K562 (cell line): ENCODE data around the gene MECR. TPM values are rescaled to one million over a fixed set of nuclear protein-coding genes. Genes with fewer than 3 reads are reported as not detected.

Source experiments
- ATAC-seq: fragments of 200-7000 bp; cut with Tn5 transposase; 3 replicates; pipeline ENCODE4 v1.9.1; 2020; ENCODE audit warnings: moderate library complexity
- BruUV-seq: library from RNA; stranded (reverse); fragments of 400-500 nt; replicated peaks from 2 replicates; lab custom pipeline; 2021; lab: Mats Ljungman, UMichigan
- CTCF ChIA-PET: fragments of 300-600 bp; formaldehyde crosslinking; extraction: SDS; loops from one replicate; lab custom pipeline; 2021; ENCODE audit warnings: low intra/inter-chr PET ratio; lab: Yijun Ruan, JAX
- POLR2A ChIA-PET: fragments of 300-600, 350-650 bp; sonication (Branson Sonifier 250); formaldehyde crosslinking; extraction: SDS; loops from one replicate; lab custom pipeline; 2021; ENCODE audit warnings: antibody characterized with exemption, inconsistent platforms; lab: Yijun Ruan, JAX
- DNase-seq, 4 experiments: peaks; one replicate each; pipeline versions ENCODE4 v3.0.0 to v3.0.0-alpha.2; 2011 to 2018; ENCODE audit warnings: low spot score in 3 of 4, mixed read lengths in 3 of 4; ENCODE audit errors: extremely low read depth in 1 of 4
- FAIRE-seq: peaks from 2 replicates; lab custom pipeline; 2011; peaks lifted over from hg19 to GRCh38; lab: Jason Lieb, UNC
- H2AFZ ChIP-seq: 2 replicates; pipeline ENCODE4 v1.6.0; 2011; ENCODE audit warnings: low read depth, low read length, control low read depth, inconsistent platforms
- H3K27ac ChIP-seq: fragments of 200-600 bp; 3 replicates; pipeline ENCODE4 v1.8.0; 2011; ENCODE audit warnings: low read depth, mild to moderate bottlenecking, control low read depth, inconsistent platforms, low read length, moderate library complexity, mixed read lengths; ENCODE audit errors: extremely low read depth
- H3K27me3 ChIP-seq, 2 experiments: fragments of 300-600 bp in 1 of 2; 2 replicates in 1 of 2; 3 replicates in 1 of 2; pipeline versions ENCODE4 v1.6.0 to v1.8.0; 2011; ENCODE audit warnings: inconsistent platforms in 2 of 2, low read length in 2 of 2, mild to moderate bottlenecking in 1 of 2, mixed read lengths in 1 of 2, moderate library complexity in 1 of 2; ENCODE audit not compliant: control insufficient read depth in 2 of 2, insufficient read depth in 2 of 2
- H3K36me3 ChIP-seq: fragments of 300-600 bp; 3 replicates; pipeline ENCODE4 v1.8.0; 2011; ENCODE audit warnings: mild to moderate bottlenecking, low read length, inconsistent platforms; ENCODE audit not compliant: control insufficient read depth, insufficient read depth
- H3K4me1 ChIP-seq, 2 experiments: fragments of 200-600 bp in 1 of 2; replicated peaks in 1 of 2; 2 replicates in 1 of 2; 3 replicates in 1 of 2; pipeline versions ENCODE4 v1.5.1 to v1.8.0; 2011; ENCODE audit warnings: inconsistent platforms in 2 of 2, low read length in 2 of 2, mild to moderate bottlenecking in 1 of 2, mixed read lengths in 1 of 2, moderate library complexity in 1 of 2; ENCODE audit not compliant: control insufficient read depth in 2 of 2, insufficient read depth in 2 of 2
- H3K4me2 ChIP-seq: 2 replicates; pipeline ENCODE4 v1.6.1; 2011; ENCODE audit warnings: low read length, control low read depth, inconsistent platforms, mixed read lengths; ENCODE audit not compliant: insufficient read depth
- H3K4me3 ChIP-seq: fragments of 200-600 bp; sonication (generic), shearing (Covaris generic); 2 replicates; pipeline ENCODE4 v1.5.1; 2016; ENCODE audit warnings: control low read depth, inconsistent platforms
- H3K79me2 ChIP-seq: fragments of 200-600 bp; 3 replicates; pipeline ENCODE4 v1.8.0; 2011; ENCODE audit warnings: low read length, inconsistent platforms; ENCODE audit not compliant: control insufficient read depth, insufficient read depth
- H3K9ac ChIP-seq, 2 experiments: 2 replicates each; pipeline versions ENCODE4 v1.6.0 to v1.6.1; 2011; ENCODE audit warnings: low read depth in 2 of 2, low read length in 2 of 2, control low read depth in 1 of 2, inconsistent platforms in 1 of 2, mild to moderate bottlenecking in 1 of 2, mixed read lengths in 1 of 2; ENCODE audit not compliant: insufficient read depth in 1 of 2
- H3K9me1 ChIP-seq: one replicate; pipeline ENCODE4 v1.6.0; 2011; ENCODE audit warnings: inconsistent platforms, mild to moderate bottlenecking, low read length, moderate library complexity; ENCODE audit not compliant: control insufficient read depth, insufficient read depth
- H3K9me3 ChIP-seq: replicated peaks from 2 replicates; pipeline ENCODE4 v1.5.1; 2011; ENCODE audit warnings: low read depth, low read length, inconsistent platforms; ENCODE audit not compliant: control insufficient read depth, insufficient read depth
- H4K20me1 ChIP-seq: replicated peaks from 2 replicates; pipeline ENCODE4 v1.6.1; 2011; ENCODE audit warnings: low read length, inconsistent platforms, mixed read lengths; ENCODE audit not compliant: control insufficient read depth, insufficient read depth
- ASH1L ChIP-seq: fragments of 450-650 bp; IDR thresholded peaks from 2 replicates; pipeline ENCODE4 v1.6.1; 2018; ENCODE audit warnings: borderline replicate concordance, mild to moderate bottlenecking, low read depth; ENCODE audit not compliant: partially characterized antibody
- CAMTA2 ChIP-seq: fragments of 250-450 bp; sonication (Bioruptor Pico); conservative IDR thresholded peaks from 2 replicates; pipeline ENCODE4 v1.5.1; 2022
- CEBPB ChIP-seq: fragments of 450-650 bp; IDR thresholded peaks from 2 replicates; pipeline ENCODE4 v1.6.1; 2016; ENCODE audit warnings: missing genetic modification characterization, missing compliant biosample characterization
- CREM ChIP-seq: IDR thresholded peaks from 2 replicates; pipeline ENCODE4 v1.6.1; 2014; ENCODE audit warnings: antibody characterized with exemption, low read depth
- DDX20 ChIP-seq: fragments of 450-650 bp; IDR thresholded peaks from 2 replicates; pipeline ENCODE4 v1.6.1; 2016; ENCODE audit warnings: missing genetic modification characterization, low read depth, mild to moderate bottlenecking, missing compliant biosample characterization, moderate library complexity
- EZH2 ChIP-seq: IDR thresholded peaks from 2 replicates; pipeline ENCODE4 v1.6.1; 2012; ENCODE audit warnings: low read depth, mild to moderate bottlenecking, inconsistent platforms, low read length, borderline replicate concordance
- FOXK1 ChIP-seq: sonication (generic); formaldehyde crosslinking; IDR thresholded peaks from 2 replicates; pipeline ENCODE4 v1.8.0; 2022; ENCODE audit warnings: missing genetic modification reagents, mild to moderate bottlenecking, borderline replicate concordance
- IRF1 ChIP-seq: sonication (generic); formaldehyde crosslinking; IDR thresholded peaks from 2 replicates; pipeline ENCODE4 v1.8.0; 2022; ENCODE audit warnings: missing genetic modification reagents, mild to moderate bottlenecking, borderline replicate concordance
- MTF1 ChIP-seq: fragments of 250-450 bp; sonication (Bioruptor Pico); IDR thresholded peaks from 2 replicates; pipeline ENCODE4 v1.9.0; 2021; ENCODE audit warnings: moderate library complexity, mild to moderate bottlenecking, inconsistent platforms, borderline replicate concordance
- MYNN ChIP-seq, 2 experiments: sonication (generic); formaldehyde crosslinking in 1 of 2; IDR thresholded peaks; 2 replicates each; pipeline versions ENCODE4 v1.5.0 to v1.6.1; 2016 to 2020; ENCODE audit warnings: antibody characterized with exemption in 1 of 2, missing genetic modification reagents in 1 of 2
- PHF20 ChIP-seq: fragments of 450-650 bp; IDR thresholded peaks from 2 replicates; pipeline ENCODE4 v1.6.1; 2018; ENCODE audit not compliant: partially characterized antibody
- PHF8 ChIP-seq: fragments of 200-600 bp; sonication (generic); IDR thresholded peaks from 2 replicates; pipeline ENCODE4 v1.6.1; 2012; ENCODE audit warnings: mixed run types, mild to moderate bottlenecking, inconsistent platforms, low read length, moderate library complexity, borderline replicate concordance
- POLR2B ChIP-seq: fragments of 450-650 bp; IDR thresholded peaks from 2 replicates; pipeline ENCODE4 v1.6.1; 2018; ENCODE audit warnings: low read depth; ENCODE audit not compliant: partially characterized antibody
- SMAD2 ChIP-seq: fragments of 150-350 bp; IDR thresholded peaks from 2 replicates; pipeline ENCODE4 v1.6.1; 2014; ENCODE audit warnings: low read depth, mild to moderate bottlenecking, low read length
- TBL1XR1 ChIP-seq, 2 experiments: IDR thresholded peaks; 2 replicates each; pipeline ENCODE4 v1.6.1; 2012; ENCODE audit warnings: improper control_type of control experiment in 2 of 2, low read length in 2 of 2, mild to moderate bottlenecking in 1 of 2
- TGIF2 ChIP-seq: sonication (generic); formaldehyde crosslinking; IDR thresholded peaks from 2 replicates; pipeline ENCODE4 v1.8.1; 2022; ENCODE audit warnings: mild to moderate bottlenecking, missing genetic modification reagents, moderate library complexity
- TRIM25 ChIP-seq: fragments of 450-650 bp; IDR thresholded peaks from 2 replicates; pipeline ENCODE4 v1.7.0; 2016; ENCODE audit warnings: borderline replicate concordance
- ZNF143 ChIP-seq: sonication (generic); formaldehyde crosslinking; IDR thresholded peaks from 2 replicates; pipeline ENCODE4 v1.9.0; 2022; ENCODE audit warnings: mild to moderate bottlenecking, missing genetic modification reagents
- ZNF561 ChIP-seq: fragments of 450-650 bp; formaldehyde crosslinking; conservative IDR thresholded peaks from 2 replicates; pipeline ENCODE4 v1.4.0; 2020; ENCODE audit warnings: mild to moderate bottlenecking, moderate library complexity
- ZNF717 ChIP-seq: fragments of 250-450 bp; sonication (Bioruptor Pico); IDR thresholded peaks from 2 replicates; pipeline ENCODE4 v1.5.0; 2021
- whole genome bisulfite sequencing: fragments of 100-300 bp; shearing (Covaris generic); methylation state at CpG from one replicate; pipeline ENCODE4 v1.1.6; 2016; ENCODE audit warnings: low coverage, mixed read lengths; ENCODE audit not compliant: insufficient coverage; ENCODE audit errors: missing lambda C conversion rate; 5-methylcytosine and 5-hydroxymethylcytosine counted together
- in situ Hi-C: fragments of 300-500 bp; cut with MboI; formaldehyde crosslinking; loops from 4 replicates; pipeline ENCODE4 v1.15.0; 2018; ENCODE audit warnings: inconsistent platforms, mixed read lengths
- intact Hi-C: fragments of 100-400 bp; cut with micrococcal nuclease; formaldehyde crosslinking; loops from 2 replicates; pipeline ENCODE4 v1.14.2; 2022
- polyA plus RNA-seq, 8 experiments: library from polyadenylated mRNA; depleted of rRNA in 4 of 8; stranded (reverse) in 5 of 8; unstranded in 3 of 8; fragments of >200 nt; fragmentation: Nextera tagmentation in 2 of 8; fragmentation: Illumina TruSeq in 1 of 8; extraction: Ambion mirVana in 2 of 8; extraction: Trizol in 1 of 8; gene quantifications; 2 replicates each; pipeline versions ENCODE4 v1.2.1 to v1.2.3, GENCODE V29; 2011 to 2014; ENCODE audit warnings: inconsistent platforms in 1 of 8, missing spikeins in 1 of 8
- total RNA-seq, 7 experiments: library from RNA; depleted of rRNA in 6 of 7; stranded (reverse); fragments of >200 nt in 6 of 7; fragmentation: Illumina TruSeq in 2 of 7; extraction: Trizol in 2 of 7; gene quantifications; 2 replicates each; pipeline versions ENCODE4 v1.2.1 to v1.2.3, GENCODE V29; 2011 to 2021; ENCODE audit warnings: low replicate concordance in 1 of 7

Gene MECR
- total and polyA plus RNA-seq, 9 of the 15 experiments (the other 6 are each of a cell fraction or from before 2014, with no cell fraction given), result 10.4 to 58.6 (median 42.9) TPM

DNA sequence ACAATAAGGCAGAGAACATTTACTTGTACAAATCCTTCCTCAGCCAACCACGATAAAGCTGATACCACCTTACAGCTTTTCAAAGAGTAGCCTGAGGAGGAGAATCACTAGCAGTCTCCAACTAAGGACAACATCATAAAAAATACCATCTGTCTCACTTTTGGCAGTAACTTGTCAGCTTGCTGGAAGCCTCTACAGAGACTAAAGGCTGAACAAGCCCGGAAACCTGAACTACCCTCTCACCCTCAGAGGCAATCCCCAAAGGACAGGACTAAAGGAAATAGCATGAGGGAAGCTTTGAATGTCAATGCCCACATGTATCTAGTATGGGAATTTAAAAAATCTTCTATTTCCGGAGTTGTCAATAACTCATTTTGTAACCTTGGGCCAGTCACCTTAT is 59.6 kb downstream of the MECR start:
- Histone ChIP-seq H3K9ac (no peak overlapping the region), H3K9me3 (no peaks in the 10 kb centered on the region), H3K79me2 (peaks cover 97% of the 10 kb centered on the region), H2AFZ (no peak overlapping the region), H3K4me3 (no peak overlapping the region), H3K9me1 (no peaks in the 10 kb centered on the region), H3K36me3 (peaks cover 85% of the 10 kb centered on the region), H3K4me1 (peaks cover 3% of the 10 kb centered on the region in 2 experiments; a peak in 3 of 5 replicates), H3K4me2 (no peak overlapping the region), H3K27me3 (no peaks in the 10 kb centered on the region), H4K20me1 (peaks cover 42% of the 10 kb centered on the region), H3K27ac (peak overlapping the region; percentile 1; the same call in 1 of the 3 replicates)
- in situ Hi-C loops (no loop called here), intact Hi-C loops (no loop called here)
- no TSS peak for BruUV-seq
- ChIA-PET CTCF (no interaction called here), POLR2A (interaction anchor here (1.0 to 14.0 kb wide), 6 partner anchors 8 to 664 kb away, joined by 3 to 129 read pairs (median 20); partner anchors contain the start of gene SRSF4)
- DNase-seq, result no peak
- ATAC-seq, result peak; percentile 62
- FAIRE-seq, result peak; percentile 35
- WGBS, result 44% methylated on average over 3 of the region's 3 CpGs
- TF ChIP-seq IRF1 (CRISPR knock-in tag), result no peak
- no peak for TF ChIP-seq CREM
- TF ChIP-seq CEBPB (tag), result no peak
- no peak for TF ChIP-seq TBL1XR1 (IDR thresholded peaks at IDR 0.05; ENCODE audit: low read length in 2 of 2)
- no peak for TF ChIP-seq ZNF717 (CRISPR knock-in tag)
- no peak for TF ChIP-seq PHF8
- no peak for TF ChIP-seq ASH1L
- no peak for TF ChIP-seq MTF1
- no peak for TF ChIP-seq PHF20
- no peak for TF ChIP-seq TRIM25
- no peak for TF ChIP-seq MYNN (IDR thresholded peaks at IDR 0.05)
- TF ChIP-seq MYNN (CRISPR knock-in tag; IDR thresholded peaks at IDR 0.05), result no peak
- no peak for TF ChIP-seq TGIF2 (CRISPR knock-in tag)
- no peak for TF ChIP-seq ZNF561
- no peak for TF ChIP-seq CAMTA2 (CRISPR knock-in tag)
- no peak for TF ChIP-seq SMAD2
- no peak for TF ChIP-seq DDX20 (tag)
- no peak for TF ChIP-seq FOXK1
- no peak for TF ChIP-seq EZH2
- TF ChIP-seq POLR2B, result no peak
- TF ChIP-seq ZNF143 (CRISPR knock-in tag), result no peak
